Measurements from ENCODE around the gene ASB2. TPM values are rescaled to one million over a fixed set of nuclear protein-coding genes. Genes with fewer than 3 reads are reported as not detected.

The ASB2 gene
- total RNA-seq, 1 experiment from 2014 or later = 0.35 TPM

DNA sequence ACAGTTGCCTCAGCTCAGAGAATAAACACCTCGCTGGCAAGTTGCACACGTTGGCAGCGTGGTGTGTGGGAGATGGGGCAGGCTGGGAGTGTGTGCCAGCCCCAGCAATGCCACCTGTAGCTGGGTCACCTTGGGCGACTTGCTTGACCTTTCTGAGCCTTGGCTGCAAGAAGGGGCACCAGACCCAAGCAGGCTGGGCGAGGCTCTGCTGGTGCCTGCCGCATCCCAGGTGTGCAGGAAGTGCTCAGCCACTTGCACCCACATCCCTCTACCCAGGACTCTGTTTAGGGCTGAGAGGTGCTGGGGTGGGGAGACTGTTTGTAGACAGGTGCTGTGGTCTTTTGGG, 48.6 kb downstream of the ASB2 start:
- no peak overlapping the region for H3K4ac ChIP-seq (ENCODE audit: low read depth, low read length)
- no peaks in the 10 kb centered on the region for H3K9me3 ChIP-seq (ENCODE audit: control insufficient read depth, low read depth, low read length)
- no peaks in the 10 kb centered on the region for H4K20me1 ChIP-seq (ENCODE audit: control insufficient read depth, insufficient read depth, insufficient read length)
- H4K8ac ChIP-seq (replicated peaks; ENCODE audit: insufficient read length, low read depth, low read length) = no peak overlapping the region
- no peaks in the 10 kb centered on the region for H3K79me2 ChIP-seq (ENCODE audit: insufficient read depth, low read length)
- H3K27me3 Mint-ChIP-seq (ENCODE audit: low read depth) = no peaks in the 10 kb centered on the region; the same call in 1 of the 2 replicates
- H3K4me2 ChIP-seq (ENCODE audit: insufficient read depth, insufficient read length, low read length) = no peak overlapping the region
- no peaks in the 10 kb centered on the region for H3K36me3 Mint-ChIP-seq (ENCODE audit: insufficient read depth in 1 of 3, low read depth in 3 of 3)
- H3K27me3 ChIP-seq (ENCODE audit: insufficient read depth, low read length) = no peaks in the 10 kb centered on the region
- H2BK5ac ChIP-seq (ENCODE audit: insufficient read length, low read length) = no peak overlapping the region
- H2BK15ac ChIP-seq (ENCODE audit: low read depth, low read length) = no peak overlapping the region
- H2BK12ac ChIP-seq (ENCODE audit: insufficient read length, low read depth, low read length) = no peak overlapping the region
- no CpG with 5 or more reads among the region's 6 CpGs for WGBS (ENCODE audit: extremely low coverage, insufficient read length, low lambda C conversion rate)
- TF ChIP-seq, protein P1, sequence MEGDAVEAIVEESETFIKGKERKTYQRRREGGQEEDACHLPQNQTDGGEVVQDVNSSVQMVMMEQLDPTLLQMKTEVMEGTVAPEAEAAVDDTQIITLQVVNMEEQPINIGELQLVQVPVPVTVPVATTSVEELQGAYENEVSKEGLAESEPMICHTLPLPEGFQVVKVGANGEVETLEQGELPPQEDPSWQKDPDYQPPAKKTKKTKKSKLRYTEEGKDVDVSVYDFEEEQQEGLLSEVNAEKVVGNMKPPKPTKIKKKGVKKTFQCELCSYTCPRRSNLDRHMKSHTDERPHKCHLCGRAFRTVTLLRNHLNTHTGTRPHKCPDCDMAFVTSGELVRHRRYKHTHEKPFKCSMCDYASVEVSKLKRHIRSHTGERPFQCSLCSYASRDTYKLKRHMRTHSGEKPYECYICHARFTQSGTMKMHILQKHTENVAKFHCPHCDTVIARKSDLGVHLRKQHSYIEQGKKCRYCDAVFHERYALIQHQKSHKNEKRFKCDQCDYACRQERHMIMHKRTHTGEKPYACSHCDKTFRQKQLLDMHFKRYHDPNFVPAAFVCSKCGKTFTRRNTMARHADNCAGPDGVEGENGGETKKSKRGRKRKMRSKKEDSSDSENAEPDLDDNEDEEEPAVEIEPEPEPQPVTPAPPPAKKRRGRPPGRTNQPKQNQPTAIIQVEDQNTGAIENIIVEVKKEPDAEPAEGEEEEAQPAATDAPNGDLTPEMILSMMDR (conservative IDR thresholded peaks at IDR 0.05) = no peak
- no peak for DNase-seq
- H3K23ac ChIP-seq (ENCODE audit: insufficient read length, low read depth, low read length) = no peak overlapping the region
- H3K9me3 Mint-ChIP-seq = no peaks in the 10 kb centered on the region
- H2AFZ ChIP-seq (ENCODE audit: low read length) = no peak overlapping the region
- H3K56ac ChIP-seq (ENCODE audit: insufficient read length, low read depth, low read length) = no peak overlapping the region
- no peak overlapping the region for H3K9ac ChIP-seq (ENCODE audit: extremely low read depth, insufficient read length, low read length)
- no peaks in the 10 kb centered on the region for H3K23me2 ChIP-seq (ENCODE audit: insufficient read length, low read depth, low read length, poor library complexity, severe bottlenecking)
- H3T11ph ChIP-seq (ENCODE audit: low read length) = no peak overlapping the region
- H2BK20ac ChIP-seq (ENCODE audit: low read depth, low read length, poor library complexity, severe bottlenecking) = no peak overlapping the region
- no peaks in the 10 kb centered on the region for H3K4me1 ChIP-seq (ENCODE audit: insufficient read depth, low read length)
- no peak overlapping the region for H3K27ac ChIP-seq (ENCODE audit: insufficient read length, low read depth, low read length)
- peaks cover 0 to 8% of the 10 kb centered on the region in 2 experiments; a peak in 3 of 4 replicates for H3K4me1 Mint-ChIP-seq
- no peaks in the 10 kb centered on the region for H3K79me1 ChIP-seq (ENCODE audit: insufficient read depth, low read depth, low read length, poor library complexity, severe bottlenecking)
- H3K4me3 Mint-ChIP-seq = no peak overlapping the region
- no peak overlapping the region for H2BK120ac ChIP-seq (ENCODE audit: low read depth, low read length, poor library complexity, severe bottlenecking)
- H4K5ac ChIP-seq (ENCODE audit: insufficient read length, low read depth, low read length) = no peak overlapping the region
- no peak overlapping the region for H3K18ac ChIP-seq (ENCODE audit: insufficient read length, low read depth, low read length)
- no peak overlapping the region for H4K91ac ChIP-seq (ENCODE audit: insufficient read length, low read depth, low read length)
- no peak overlapping the region for H3K14ac ChIP-seq (ENCODE audit: insufficient read depth, low read length)
- H3K27ac Mint-ChIP-seq = no peak overlapping the region
- no peak overlapping the region for H2AK5ac ChIP-seq (ENCODE audit: insufficient read length, low read length)
